Effector memory CD8-positive, alpha-beta T cell (primary cell): ENCODE results near the gene MARCHF9.
"Not testable (repeated sequence)": the region's sequence is repeated elsewhere in the genome, so short reads cannot be mapped to it uniquely, and the experiment has no call there.

ENCODE experiments used
- ATAC-seq: fragments of 150-1000 bp; cut with Tn5 transposase; replicated peaks from 2 replicates; pipeline ENCODE4 v1.10.0; 2021; ENCODE audit warnings: mild to moderate bottlenecking, moderate library complexity
- DNase-seq, 3 experiments: peaks; one replicate each; pipeline ENCODE4 v3.0.0; 2021
- H3K27ac Mint-ChIP-seq, 2 donors: one replicate each; pipeline ENCODE4 v1.8.0; 2022; ENCODE audit warnings: mild to moderate bottlenecking in 2 of 2, mixed read lengths in 2 of 2, moderate library complexity in 2 of 2
- H3K27me3 Mint-ChIP-seq, 2 donors: one replicate each; pipeline ENCODE4 v1.8.0; 2022; ENCODE audit warnings: mixed read lengths in 2 of 2
- H3K36me3 Mint-ChIP-seq: one replicate; pipeline ENCODE4 v1.8.0; 2022; ENCODE audit warnings: mild to moderate bottlenecking, moderate library complexity, mixed read lengths; ENCODE audit not compliant: insufficient read depth
- H3K4me1 Mint-ChIP-seq, 2 donors: one replicate each; pipeline ENCODE4 v1.8.0; 2022; ENCODE audit warnings: low read depth in 2 of 2, mixed read lengths in 2 of 2
- H3K4me3 Mint-ChIP-seq, 2 donors: one replicate each; pipeline ENCODE4 v1.8.0; 2022; ENCODE audit warnings: mild to moderate bottlenecking in 2 of 2, mixed read lengths in 2 of 2, moderate library complexity in 2 of 2
- H3K9me3 Mint-ChIP-seq, 2 donors: one replicate each; pipeline ENCODE4 v1.8.0; 2022; ENCODE audit warnings: mixed read lengths in 2 of 2
- total RNA-seq, 9 experiments: gene quantifications; one replicate each; lab custom pipeline; 2026; lab: John Stamatoyannopoulos, UW

Gene MARCHF9
- 16.6 to 64.4 (median 20.8) reads per million in 9 experiments for total RNA-seq

GRCh38 chr12:57754411-57755193 lies at the start of gene MARCHF9:
TSS of gene MARCHF9 (plus strand) at chr12:57755103. CDS start at chr12:57755529, 426 bp downstream.
- peak; percentile 62 to 75 (median 72) for DNase-seq
- no peaks in the 10 kb centered on the region for H3K9me3 Mint-ChIP-seq
- peak within 1 kb of the TSS; percentile 86 to 89 for H3K27ac Mint-ChIP-seq
- peaks cover 29% of the 10 kb centered on the region for H3K36me3 Mint-ChIP-seq
- ATAC-seq, result peak; percentile 31
- peak within 1 kb of the TSS; percentile 85 to 86 for H3K4me3 Mint-ChIP-seq
- no peaks in the 10 kb centered on the region for H3K27me3 Mint-ChIP-seq
- H3K4me1 Mint-ChIP-seq, result peaks cover 42 to 64% of the 10 kb centered on the region in 2 donors

GRCh38 chr12:57707250-57707649 lies 47.7 kb upstream of the MARCHF9 start:
- H3K27ac Mint-ChIP-seq, result peak overlapping the region in 1 of 2 donors; percentile 60
- DNase-seq (no peak), ATAC-seq (no peak)
- peaks cover 0 to 5% of the 10 kb centered on the region in 2 donors for H3K4me1 Mint-ChIP-seq
- no peak overlapping the region for H3K4me3 Mint-ChIP-seq
- no peaks in the 10 kb centered on the region for H3K27me3 Mint-ChIP-seq
- H3K9me3 Mint-ChIP-seq, result no peaks in the 10 kb centered on the region
- peaks cover 62% of the 10 kb centered on the region for H3K36me3 Mint-ChIP-seq

DNA sequence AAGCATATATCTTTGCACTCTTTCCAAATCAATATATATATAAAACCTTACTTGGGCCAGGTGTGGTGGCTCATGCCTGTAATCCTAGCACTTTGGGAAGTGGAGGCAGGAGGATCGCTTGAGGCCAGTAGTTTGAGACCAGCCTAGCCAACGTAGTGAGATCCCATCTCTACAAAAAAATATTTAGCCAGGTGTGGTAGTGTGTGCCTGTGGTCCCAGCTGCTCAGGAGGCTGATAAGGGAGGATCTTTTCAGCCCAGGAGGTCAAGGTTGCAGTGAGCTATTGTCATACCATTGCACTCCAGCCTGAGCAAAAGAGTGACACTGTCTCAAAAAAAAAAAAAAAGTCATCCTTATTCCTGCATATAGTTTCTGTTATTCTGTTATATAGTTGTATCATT lies 46.6 kb upstream of the MARCHF9 start:
- Mint-ChIP-seq H3K9me3 (no peaks in the 10 kb centered on the region), H3K4me1 (peaks cover 0 to 5% of the 10 kb centered on the region in 2 donors), H3K27me3 (no peaks in the 10 kb centered on the region), H3K4me3 (no peak overlapping the region), H3K36me3 (peaks cover 54% of the 10 kb centered on the region), H3K27ac (no peak overlapping the region)
- ATAC-seq (no peak), DNase-seq (no peak)

DNA sequence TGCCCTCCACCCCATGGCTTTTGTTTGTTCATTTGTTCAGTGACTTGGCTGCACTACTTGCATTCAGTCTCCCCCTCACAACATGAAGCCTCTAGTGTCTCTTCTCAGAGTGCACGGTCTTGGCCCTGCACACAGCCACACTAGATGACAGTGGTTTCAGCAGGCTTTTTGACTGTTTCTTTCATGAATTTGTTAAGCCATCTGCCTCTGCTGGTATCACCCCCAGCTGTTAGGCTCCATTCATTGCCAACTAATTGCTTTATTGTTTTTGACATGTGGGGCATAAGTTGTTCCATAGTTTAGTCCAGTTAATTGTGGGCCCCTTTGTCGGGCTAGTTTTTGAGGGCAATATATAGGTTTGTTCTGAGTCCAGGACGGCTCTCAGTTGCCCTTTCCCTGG lies 42.2 kb upstream of the MARCHF9 start:
- ATAC-seq (no peak), DNase-seq (no peak)
- H3K27me3 Mint-ChIP-seq, result no peaks in the 10 kb centered on the region
- H3K9me3 Mint-ChIP-seq, result no peaks in the 10 kb centered on the region
- no peak overlapping the region for H3K27ac Mint-ChIP-seq
- no peaks in the 10 kb centered on the region for H3K4me1 Mint-ChIP-seq
- peaks cover 47% of the 10 kb centered on the region for H3K36me3 Mint-ChIP-seq
- H3K4me3 Mint-ChIP-seq, result no peak overlapping the region

DNA sequence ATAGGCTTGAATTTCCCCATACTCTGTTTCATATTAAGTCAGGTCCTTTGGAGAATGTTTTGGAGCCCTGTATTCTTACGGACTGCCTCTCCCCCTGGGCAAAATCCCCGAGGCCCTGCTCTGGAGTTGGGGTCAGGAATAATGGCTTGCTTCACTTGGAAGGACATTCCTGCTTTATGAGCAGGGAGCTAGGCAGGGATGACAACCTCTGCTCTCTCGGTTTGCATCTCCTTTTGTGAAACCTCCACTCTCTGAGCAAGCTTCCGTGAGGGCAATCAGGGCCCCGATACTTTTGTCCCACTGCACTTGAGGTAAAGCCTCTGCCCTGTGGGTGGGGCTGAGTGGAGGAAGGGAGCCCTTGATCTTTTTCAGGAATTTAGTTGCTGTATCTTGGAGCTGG lies 41.7 kb upstream of the MARCHF9 start:
- H3K36me3 Mint-ChIP-seq, result peaks cover 51% of the 10 kb centered on the region
- no peaks in the 10 kb centered on the region for H3K9me3 Mint-ChIP-seq
- ATAC-seq (no peak), DNase-seq (no peak)
- H3K4me3 Mint-ChIP-seq, result no peak overlapping the region
- H3K27ac Mint-ChIP-seq, result no peak overlapping the region
- H3K4me1 Mint-ChIP-seq, result no peaks in the 10 kb centered on the region
- H3K27me3 Mint-ChIP-seq, result no peaks in the 10 kb centered on the region

- ATAC-seq, H3K27ac Mint-ChIP-seq, H3K27me3 Mint-ChIP-seq, H3K9me3 Mint-ChIP-seq, H3K4me1 Mint-ChIP-seq, H3K4me3 Mint-ChIP-seq, DNase-seq: not testable (repeated sequence)
- peaks cover 56% of the 10 kb centered on the region for H3K36me3 Mint-ChIP-seq
Observed at GRCh38 chr12:57715036-57715748, 39.7 kb upstream of the MARCHF9 start.

DNA sequence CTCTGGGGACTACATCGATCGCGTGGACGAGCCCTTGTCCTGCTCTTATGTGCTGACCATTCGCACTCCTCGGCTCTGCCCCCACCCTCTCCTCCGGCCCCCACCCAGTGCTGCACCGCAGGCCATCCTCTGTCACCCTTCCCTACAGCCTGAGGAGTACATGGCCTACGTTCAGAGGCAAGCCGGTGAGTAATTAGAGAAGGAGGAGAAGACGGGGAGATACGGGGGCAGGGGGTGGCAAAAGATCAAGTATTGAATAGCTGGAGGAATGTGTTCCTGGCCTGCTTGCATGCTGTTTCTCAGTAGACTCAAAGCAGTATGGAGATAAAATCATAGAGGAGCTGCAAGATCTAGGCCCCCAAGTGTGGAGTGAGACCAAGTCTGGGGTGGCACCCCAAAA lies 39.1 kb upstream of the MARCHF9 start:
- no peaks in the 10 kb centered on the region for H3K27me3 Mint-ChIP-seq
- ATAC-seq, result no peak
- DNase-seq, result no peak
- H3K9me3 Mint-ChIP-seq, result no peaks in the 10 kb centered on the region
- H3K4me3 Mint-ChIP-seq, result no peak overlapping the region
- peaks cover 0 to under 1% of the 10 kb centered on the region in 2 donors for H3K4me1 Mint-ChIP-seq
- peaks cover 55% of the 10 kb centered on the region for H3K36me3 Mint-ChIP-seq
- H3K27ac Mint-ChIP-seq, result no peak overlapping the region

GRCh38 chr12:57716305-57716704 lies 38.6 kb upstream of the MARCHF9 start:
- peaks cover 0 to 4% of the 10 kb centered on the region in 2 donors for H3K4me1 Mint-ChIP-seq
- ATAC-seq, result no peak
- no peak overlapping the region for H3K27ac Mint-ChIP-seq
- H3K36me3 Mint-ChIP-seq, result peaks cover 56% of the 10 kb centered on the region
- H3K27me3 Mint-ChIP-seq, result no peaks in the 10 kb centered on the region
- no peak for DNase-seq
- H3K4me3 Mint-ChIP-seq, result no peak overlapping the region
- H3K9me3 Mint-ChIP-seq, result no peaks in the 10 kb centered on the region

- H3K27ac Mint-ChIP-seq, result no peak overlapping the region
- H3K27me3 Mint-ChIP-seq, result no peaks in the 10 kb centered on the region
- no peaks in the 10 kb centered on the region for H3K9me3 Mint-ChIP-seq
- ATAC-seq (no peak), DNase-seq (no peak)
- peaks cover 6 to 7% of the 10 kb centered on the region in 2 donors for H3K4me1 Mint-ChIP-seq
- H3K4me3 Mint-ChIP-seq, result no peak overlapping the region
- H3K36me3 Mint-ChIP-seq, result peaks cover 53% of the 10 kb centered on the region
Observed at GRCh38 chr12:57717131-57717530, 37.8 kb upstream of the MARCHF9 start.

DNA sequence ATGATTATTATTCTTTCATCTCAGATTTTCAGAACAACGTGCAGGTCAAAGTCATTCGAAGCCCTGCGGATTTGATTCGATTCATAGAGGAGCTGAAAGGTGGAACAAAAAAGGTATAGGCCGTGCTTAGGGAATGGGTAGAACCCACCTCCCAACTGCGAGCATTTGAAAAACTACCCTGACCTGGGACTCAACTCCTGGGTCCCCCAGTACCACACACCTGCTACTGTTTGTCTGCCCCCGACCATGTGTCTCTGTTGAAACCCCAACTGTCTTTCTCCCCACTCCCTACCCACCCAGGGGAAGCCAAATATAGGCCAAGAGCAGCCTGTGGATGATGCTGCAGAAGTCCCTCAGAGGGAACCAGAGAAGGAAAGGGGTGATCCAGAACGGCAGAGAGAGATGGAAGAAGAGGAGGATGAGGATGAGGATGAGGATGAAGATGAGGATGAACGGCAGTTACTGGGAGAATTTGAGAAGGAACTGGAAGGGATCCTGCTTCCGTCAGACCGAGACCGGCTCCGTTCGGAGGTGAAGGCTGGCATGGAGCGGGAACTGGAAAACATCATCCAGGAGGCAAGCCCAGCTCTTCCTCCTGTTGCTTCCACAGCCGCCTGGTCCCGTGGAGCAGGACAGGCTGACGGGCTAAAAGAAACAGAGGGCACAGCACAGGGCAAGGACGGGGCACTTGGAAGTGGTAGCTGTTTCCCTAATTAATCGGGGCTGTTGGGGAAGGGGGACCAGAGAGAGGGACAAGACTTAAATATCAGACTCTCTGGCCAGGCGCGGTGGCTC lies 36.9 kb upstream of the MARCHF9 start:
- no peak for DNase-seq
- Mint-ChIP-seq H3K36me3 (peaks cover 57% of the 10 kb centered on the region), H3K4me3 (no peak overlapping the region), H3K4me1 (peaks cover 6 to 7% of the 10 kb centered on the region in 2 donors), H3K27ac (peak overlapping the region; percentile 30 to 92), H3K27me3 (no peaks in the 10 kb centered on the region), H3K9me3 (no peaks in the 10 kb centered on the region)
- no peak for ATAC-seq

- DNase-seq (no peak), ATAC-seq (no peak)
- Mint-ChIP-seq H3K4me3 (no peak overlapping the region), H3K4me1 (peaks cover 9 to 16% of the 10 kb centered on the region in 2 donors), H3K9me3 (no peaks in the 10 kb centered on the region), H3K36me3 (peaks cover 58% of the 10 kb centered on the region), H3K27me3 (no peaks in the 10 kb centered on the region), H3K27ac (peak overlapping the region; percentile 30 to 59)
Observed at GRCh38 chr12:57718641-57719528, 36.0 kb upstream of the MARCHF9 start.

DNA sequence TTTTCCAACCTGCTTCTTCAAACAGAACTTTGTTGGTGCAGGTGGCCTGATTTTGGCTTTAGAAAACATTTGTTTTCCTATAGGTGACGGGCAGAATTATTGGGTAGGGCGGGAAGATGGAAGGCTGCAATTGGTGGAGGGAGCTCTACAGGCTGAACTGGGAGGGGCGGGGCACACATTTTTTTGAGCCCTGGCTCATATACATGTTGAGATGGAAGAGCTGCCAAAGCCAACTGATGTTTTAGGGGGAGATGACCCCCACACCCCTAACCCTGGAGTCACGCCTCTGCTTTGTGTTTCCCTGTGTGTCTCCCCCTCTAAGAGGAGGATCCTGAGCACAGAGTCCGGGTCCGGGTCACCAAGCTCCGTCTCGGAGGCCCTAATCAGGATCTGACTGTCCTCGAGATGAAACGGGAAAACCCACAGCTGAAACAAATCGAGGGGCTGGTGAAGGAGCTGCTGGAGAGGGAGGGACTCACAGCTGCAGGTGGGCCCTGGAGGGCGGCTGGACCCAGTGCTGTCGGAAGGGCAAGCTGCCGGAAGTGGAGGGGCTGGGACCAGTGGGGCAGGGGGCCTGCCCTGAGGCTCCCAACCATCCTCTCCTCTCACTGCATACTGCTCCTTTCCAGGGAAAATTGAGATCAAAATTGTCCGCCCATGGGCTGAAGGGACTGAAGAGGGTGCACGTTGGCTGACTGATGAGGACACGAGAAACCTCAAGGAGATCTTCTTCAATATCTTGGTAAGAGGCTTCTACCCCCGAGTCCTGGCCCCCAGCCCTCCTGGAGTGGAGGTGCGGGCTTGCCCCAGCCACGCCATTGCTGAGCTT lies 34.9 kb upstream of the MARCHF9 start:
- H3K9me3 Mint-ChIP-seq, result no peaks in the 10 kb centered on the region
- no peak overlapping the region for H3K4me3 Mint-ChIP-seq
- peaks cover 15 to 23% of the 10 kb centered on the region in 2 donors for H3K4me1 Mint-ChIP-seq
- H3K27me3 Mint-ChIP-seq, result no peaks in the 10 kb centered on the region
- H3K36me3 Mint-ChIP-seq, result peaks cover 53% of the 10 kb centered on the region
- DNase-seq (no peak), ATAC-seq (no peak)
- peak overlapping the region in 1 of 2 donors; percentile 82 for H3K27ac Mint-ChIP-seq
